HUES48 (cell line): ENCODE data around the gene CALML6.
"Not testable (repeated sequence)": the region's sequence is repeated elsewhere in the genome, so short reads cannot be mapped to it uniquely, and the experiment has no call there.

Experiments
- H3K27ac ChIP-seq: one replicate; pipeline ENCODE4 v1.7.0; 2013; ENCODE audit warnings: low read depth, low read length, inconsistent platforms
- H3K27me3 ChIP-seq: 2 replicates; pipeline ENCODE4 v1.6.1; 2013; ENCODE audit warnings: mild to moderate bottlenecking, low read length; ENCODE audit not compliant: control insufficient read depth, insufficient read depth
- H3K36me3 ChIP-seq: 2 replicates; pipeline ENCODE4 v1.6.1; 2013; ENCODE audit warnings: low read length; ENCODE audit not compliant: control insufficient read depth, insufficient read depth
- H3K4me1 ChIP-seq: 2 replicates; pipeline ENCODE4 v1.6.1; 2013; ENCODE audit warnings: mild to moderate bottlenecking, low read length; ENCODE audit not compliant: control insufficient read depth, insufficient read depth
- H3K4me3 ChIP-seq: 2 replicates; pipeline ENCODE4 v1.5.1; 2013; ENCODE audit warnings: mild to moderate bottlenecking, low read depth, low read length
- H3K9ac ChIP-seq: 2 replicates; pipeline ENCODE4 v1.6.1; 2013; ENCODE audit warnings: mild to moderate bottlenecking, low read depth, low read length, moderate library complexity
- H3K9me3 ChIP-seq: 2 replicates; pipeline ENCODE4 v1.6.1; 2013; ENCODE audit warnings: low read length; ENCODE audit not compliant: control insufficient read depth, insufficient read depth

CALML6 gene

DNA sequence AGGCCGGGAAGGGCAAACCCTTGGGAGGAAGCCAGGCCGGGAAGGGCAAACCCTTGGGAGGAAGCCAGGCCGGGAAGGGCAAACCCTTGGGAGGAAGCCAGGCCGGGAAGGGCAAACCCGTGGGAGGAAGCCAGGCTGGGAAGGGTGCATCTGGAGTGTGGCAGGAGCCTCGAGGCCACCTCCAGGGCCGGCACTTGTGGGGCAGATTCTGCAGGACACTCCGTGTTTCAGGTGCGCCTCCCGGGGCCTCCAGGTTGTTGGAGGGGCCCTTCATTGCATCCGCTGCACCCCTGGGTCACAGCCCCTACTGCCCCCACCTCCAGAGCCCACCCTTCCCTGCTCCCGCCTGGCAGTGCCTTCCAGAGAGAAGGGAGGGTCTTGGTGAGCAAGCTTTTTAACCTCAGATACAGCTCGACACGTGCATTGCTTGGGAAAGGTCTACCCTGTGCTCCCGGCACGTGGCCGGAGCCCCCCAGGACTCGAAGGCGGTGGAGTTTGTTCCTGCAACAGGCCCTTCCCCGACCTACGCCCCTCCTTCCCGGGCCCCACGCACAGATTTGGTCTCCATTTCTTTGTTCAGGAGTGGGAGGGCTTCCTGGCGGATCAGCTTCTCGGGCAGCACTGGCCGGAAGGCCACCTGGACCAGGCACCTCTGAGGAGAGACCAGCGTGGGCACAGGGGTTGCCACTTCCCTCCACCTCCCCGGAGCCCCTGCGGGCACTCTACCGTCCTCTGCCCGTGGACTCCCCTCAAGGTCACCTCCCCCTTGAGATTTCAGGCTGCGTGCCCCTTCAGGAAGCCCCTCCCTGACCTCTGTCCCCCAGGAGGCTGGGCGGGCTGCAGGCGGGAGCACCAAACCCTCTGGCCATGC, 13.4 kb downstream of the CALML6 start:
- Histone ChIP-seq H3K27ac (no peak overlapping the region), H3K9ac (no peak overlapping the region), H3K4me1 (no peaks in the 10 kb centered on the region), H3K4me3 (no peak overlapping the region), H3K36me3 (no peaks in the 10 kb centered on the region), H3K9me3 (no peaks in the 10 kb centered on the region), H3K27me3 (no peaks in the 10 kb centered on the region)

DNA sequence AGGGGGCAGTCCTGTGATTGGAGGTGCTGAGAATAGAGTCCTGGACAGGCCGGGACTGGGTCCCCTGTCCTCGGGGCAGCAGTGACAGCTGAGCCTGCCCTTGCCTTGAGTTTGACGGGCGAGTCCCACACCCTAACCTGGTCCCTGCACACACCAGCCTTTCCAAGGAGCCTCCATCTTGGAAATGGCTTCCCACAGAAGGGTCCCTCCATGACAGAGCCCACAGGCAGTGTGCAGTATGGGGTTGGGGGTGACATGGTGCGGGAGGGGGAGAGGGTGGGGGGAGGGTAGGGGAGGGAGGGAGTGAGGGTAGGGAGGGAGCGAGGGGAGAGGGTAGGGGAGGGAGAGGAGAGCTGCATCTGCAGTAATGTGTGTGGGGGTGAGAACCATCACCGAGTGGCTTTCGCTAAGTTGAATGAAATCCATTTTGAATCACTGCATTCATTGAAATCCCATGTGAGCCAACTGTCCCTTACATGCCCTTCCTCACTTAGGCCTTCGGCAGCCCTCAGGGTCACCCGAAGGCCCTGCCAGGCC, 14.1 kb downstream of the CALML6 start:
- Histone ChIP-seq H3K4me1 (no peaks in the 10 kb centered on the region), H3K9ac (no peak overlapping the region), H3K9me3 (peaks cover 4% of the 10 kb centered on the region), H3K4me3 (no peak overlapping the region), H3K27ac (no peak overlapping the region), H3K27me3 (no peaks in the 10 kb centered on the region), H3K36me3 (no peaks in the 10 kb centered on the region)

DNA sequence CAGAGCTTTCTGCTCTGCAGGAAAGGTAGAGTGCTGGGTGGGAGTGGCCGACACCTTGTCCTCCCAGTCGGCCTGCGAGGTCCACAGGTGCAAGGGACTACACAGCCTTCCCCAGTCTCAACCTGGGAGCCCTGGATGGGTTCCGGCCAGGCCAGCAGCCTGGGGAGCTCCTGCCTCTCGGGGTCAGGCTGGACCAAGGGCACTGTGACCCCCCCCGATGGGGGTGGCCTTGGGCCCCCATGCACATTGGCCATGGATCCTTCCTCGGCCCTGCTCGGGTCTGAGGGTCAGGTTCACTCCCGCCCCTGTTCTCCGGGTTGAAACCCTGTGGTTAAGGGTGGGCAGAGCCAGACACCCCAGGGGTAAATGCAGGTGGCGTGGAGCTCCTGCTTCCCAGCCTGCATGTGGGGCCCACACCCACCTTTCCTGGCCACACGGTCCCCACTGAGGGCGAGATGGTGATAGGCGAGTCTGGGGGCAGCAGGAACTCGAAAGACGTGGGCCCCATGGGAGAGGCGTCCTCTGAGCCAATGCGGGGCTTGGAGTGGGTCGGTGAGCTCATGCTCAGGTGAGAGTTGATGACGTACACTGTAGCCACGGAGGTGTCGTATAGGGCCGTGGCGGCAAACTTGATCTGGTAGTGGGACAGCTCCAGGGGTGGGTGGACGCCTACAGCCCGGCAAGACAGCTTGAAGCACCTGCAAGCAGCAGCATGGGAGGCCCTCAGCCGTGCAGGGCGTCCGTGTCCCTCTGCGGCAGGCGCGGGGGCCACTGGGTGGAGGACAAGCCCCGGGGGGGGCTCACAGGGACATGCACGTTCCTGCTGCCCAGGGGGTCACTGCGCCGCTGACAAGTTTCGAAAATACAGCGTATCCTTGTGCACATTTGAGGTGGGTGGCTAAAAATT, 14.8 kb downstream of the CALML6 start:
- H3K27me3 ChIP-seq = no peaks in the 10 kb centered on the region
- no peak overlapping the region for H3K4me3 ChIP-seq
- H3K4me1 ChIP-seq = no peaks in the 10 kb centered on the region
- H3K27ac ChIP-seq = no peak overlapping the region
- no peaks in the 10 kb centered on the region for H3K36me3 ChIP-seq
- H3K9me3 ChIP-seq = peaks cover 11% of the 10 kb centered on the region
- no peak overlapping the region for H3K9ac ChIP-seq

DNA sequence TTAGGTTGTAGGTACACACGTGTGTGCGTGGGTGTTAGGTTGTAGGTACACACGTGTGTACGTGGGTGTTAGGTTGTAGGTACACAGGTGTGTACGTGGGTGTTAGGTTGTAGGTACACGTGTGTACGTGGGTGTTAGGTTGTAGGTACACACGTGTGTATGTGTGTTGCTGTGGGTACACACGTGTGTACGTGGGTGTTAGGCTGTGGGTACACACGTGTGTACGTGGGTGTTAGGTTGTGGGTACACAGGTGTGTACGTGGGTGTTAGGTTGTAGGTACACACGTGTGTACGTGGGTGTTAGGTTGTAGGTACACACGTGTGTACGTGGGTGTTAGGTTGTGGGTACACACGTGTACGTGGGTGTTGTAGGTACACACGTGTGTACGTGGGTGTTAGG, 19.8 kb downstream of the CALML6 start:
- not testable (repeated sequence) for H3K27ac ChIP-seq, H3K9ac ChIP-seq, H3K27me3 ChIP-seq, H3K36me3 ChIP-seq, H3K4me1 ChIP-seq
- H3K4me3 ChIP-seq = 0 out of 2 replicates have a peak overlapping the region, but pooled peaks have one; percentile 14
- H3K9me3 ChIP-seq = peaks cover 14% of the 10 kb centered on the region

DNA sequence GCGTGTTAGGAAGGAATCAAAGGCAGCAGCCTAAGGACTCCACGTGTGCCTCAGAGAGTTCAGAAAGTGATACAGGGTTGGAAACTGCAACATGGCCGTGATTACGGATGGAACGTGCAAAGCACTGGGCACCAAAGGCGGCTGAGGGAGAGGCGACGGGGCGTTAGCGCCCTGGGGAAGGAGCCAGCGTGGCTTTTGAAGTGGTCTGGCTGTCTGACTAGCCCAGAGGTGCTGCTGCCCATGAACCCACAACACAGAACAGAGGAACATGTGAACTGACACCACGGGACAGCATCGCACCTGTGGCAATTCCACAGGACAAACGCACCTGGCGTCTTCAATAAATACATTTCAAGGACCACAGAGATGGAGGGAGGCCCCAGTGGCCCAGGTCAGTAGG, 22.0 kb downstream of the CALML6 start:
- Histone ChIP-seq H3K4me1 (no peaks in the 10 kb centered on the region), H3K36me3 (no peaks in the 10 kb centered on the region), H3K27ac (no peak overlapping the region), H3K9ac (no peak overlapping the region), H3K9me3 (peaks cover 14% of the 10 kb centered on the region), H3K27me3 (no peaks in the 10 kb centered on the region), H3K4me3 (no peak overlapping the region)

DNA sequence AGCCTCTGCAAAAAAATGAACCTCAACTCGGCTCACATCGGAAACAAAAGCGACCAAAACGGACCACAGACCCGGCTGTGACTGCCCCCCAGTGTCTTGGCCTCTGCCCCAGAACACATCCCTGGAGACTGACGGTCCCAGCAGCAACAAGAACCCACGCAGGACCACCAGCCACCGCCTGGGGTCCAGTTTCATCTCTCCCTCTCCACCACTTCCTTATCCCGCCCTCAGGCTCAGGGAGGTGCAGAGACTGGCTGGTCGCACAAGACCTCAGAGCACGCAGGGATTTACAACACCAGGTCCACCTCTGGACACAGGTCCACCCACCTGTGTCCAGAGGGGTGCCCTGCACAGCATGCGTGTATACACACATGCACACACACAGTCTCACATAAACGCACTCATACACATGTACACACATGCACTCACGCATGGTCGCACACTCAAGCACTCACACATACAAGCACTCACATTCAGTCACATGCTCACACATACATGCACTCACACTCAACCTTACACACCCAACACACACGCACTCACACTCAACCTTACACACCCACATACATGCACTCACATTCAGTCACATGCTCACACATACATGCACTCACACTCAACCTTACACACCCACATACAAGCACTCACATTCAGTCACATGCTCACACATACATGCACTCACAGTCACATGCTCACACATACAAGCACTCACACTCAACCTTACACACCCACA, 22.7 kb downstream of the CALML6 start:
- peaks cover 14% of the 10 kb centered on the region for H3K9me3 ChIP-seq
- no peaks in the 10 kb centered on the region for H3K4me1 ChIP-seq
- no peaks in the 10 kb centered on the region for H3K36me3 ChIP-seq
- H3K9ac ChIP-seq = no peak overlapping the region
- H3K27me3 ChIP-seq = no peaks in the 10 kb centered on the region
- H3K4me3 ChIP-seq = no peak overlapping the region
- no peak overlapping the region for H3K27ac ChIP-seq

DNA sequence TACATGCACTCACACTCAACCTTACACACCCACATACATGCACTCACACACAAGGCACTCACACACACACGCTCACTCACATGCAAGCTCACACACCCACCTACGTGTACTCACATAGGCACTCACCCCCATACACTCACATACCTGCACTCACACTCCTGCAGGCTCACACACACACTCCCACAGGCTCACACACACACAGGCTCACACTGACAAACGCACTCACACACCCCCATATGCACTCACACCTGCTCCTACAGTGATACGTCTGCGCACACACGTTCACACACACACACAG, 23.2 kb downstream of the CALML6 start:
- no peaks in the 10 kb centered on the region for H3K27me3 ChIP-seq
- H3K9ac ChIP-seq = no peak overlapping the region
- no peak overlapping the region for H3K27ac ChIP-seq
- H3K36me3 ChIP-seq = no peaks in the 10 kb centered on the region
- H3K4me3 ChIP-seq = no peak overlapping the region
- H3K4me1 ChIP-seq = no peaks in the 10 kb centered on the region
- peaks cover 14% of the 10 kb centered on the region for H3K9me3 ChIP-seq

DNA sequence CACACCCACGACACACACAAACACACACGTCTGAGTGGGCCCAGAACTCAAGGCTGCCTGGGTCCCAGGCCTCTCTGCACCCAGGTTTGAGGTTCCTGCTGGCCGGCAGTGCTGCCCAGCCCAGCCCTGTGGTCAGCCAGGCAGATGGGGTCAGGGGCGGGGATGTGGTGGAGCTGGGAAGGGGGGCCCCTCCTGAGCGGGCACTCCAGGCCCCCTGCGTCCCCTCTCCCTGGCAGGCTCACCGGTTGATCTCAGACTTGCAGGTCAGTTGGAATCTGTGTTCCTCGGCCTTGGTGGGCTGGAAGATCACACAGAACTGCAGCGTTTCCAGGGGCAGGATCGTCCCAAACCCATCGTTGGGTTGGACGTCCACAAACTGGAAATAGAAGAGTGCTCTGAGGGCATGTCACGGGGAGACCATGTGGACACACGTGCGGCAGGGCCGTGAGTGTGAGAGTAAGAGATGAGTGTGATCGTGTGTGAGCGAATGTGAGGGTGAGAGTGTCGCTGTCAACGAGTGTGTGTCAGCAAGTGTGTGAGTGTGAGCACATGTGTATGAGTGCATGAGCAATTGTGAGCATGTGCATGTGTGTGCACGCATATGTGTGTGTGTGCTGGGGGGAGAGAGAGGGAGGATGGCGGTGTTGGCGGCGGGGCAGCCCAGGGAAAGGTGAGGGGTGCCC, 23.7 kb downstream of the CALML6 start:
- no peak overlapping the region for H3K27ac ChIP-seq
- no peak overlapping the region for H3K4me3 ChIP-seq
- H3K9ac ChIP-seq = no peak overlapping the region
- H3K4me1 ChIP-seq = peaks cover 2% of the 10 kb centered on the region; the same call in 1 of the 2 replicates
- H3K36me3 ChIP-seq = no peaks in the 10 kb centered on the region
- H3K9me3 ChIP-seq = peaks cover 14% of the 10 kb centered on the region
- no peaks in the 10 kb centered on the region for H3K27me3 ChIP-seq

DNA sequence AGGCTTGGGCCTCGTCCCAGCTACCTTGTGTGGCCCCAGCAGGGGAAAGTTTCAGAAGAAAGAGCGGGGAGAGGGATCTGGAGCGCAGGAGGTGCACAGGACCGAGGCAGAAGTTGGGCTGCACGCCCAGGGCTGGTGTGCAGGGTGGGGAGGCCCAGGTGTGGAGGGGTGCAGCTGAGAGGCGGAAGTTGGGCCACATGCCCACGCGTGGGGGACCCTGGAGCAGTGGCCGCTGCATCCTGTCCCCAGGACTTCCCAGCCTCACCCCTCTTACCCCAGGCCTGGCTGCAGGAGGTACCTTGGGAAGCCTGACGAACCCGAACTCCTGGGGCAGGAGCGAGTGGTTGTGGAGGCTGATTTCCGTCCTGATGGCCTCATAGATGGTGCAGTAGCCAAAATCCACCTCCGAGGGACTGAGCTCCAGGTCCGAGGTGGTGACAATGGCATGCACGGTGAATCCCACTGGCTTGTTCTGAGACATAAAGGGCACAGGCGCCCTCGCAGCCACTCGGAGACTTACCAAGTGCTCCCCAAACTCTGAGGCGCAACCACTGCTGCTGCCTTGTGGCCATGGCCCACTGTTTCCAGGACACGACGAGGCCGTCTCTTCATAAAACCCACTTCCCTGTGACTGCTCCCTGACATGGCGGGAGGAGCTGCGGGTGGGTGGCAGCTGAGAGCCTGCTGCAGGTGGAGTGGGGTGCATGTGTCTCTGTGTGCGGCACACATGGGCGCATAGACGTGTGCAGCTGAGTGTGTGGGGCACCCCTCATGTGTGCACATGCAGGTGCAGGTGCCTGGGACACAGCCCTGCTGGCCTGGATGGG, 24.4 kb downstream of the CALML6 start:
- no peak overlapping the region for H3K27ac ChIP-seq
- H3K4me3 ChIP-seq = no peak overlapping the region
- H3K9ac ChIP-seq = no peak overlapping the region
- H3K4me1 ChIP-seq = peaks cover 4% of the 10 kb centered on the region; the same call in 1 of the 2 replicates
- H3K36me3 ChIP-seq = no peaks in the 10 kb centered on the region
- no peaks in the 10 kb centered on the region for H3K27me3 ChIP-seq
- peaks cover 6% of the 10 kb centered on the region for H3K9me3 ChIP-seq

DNA sequence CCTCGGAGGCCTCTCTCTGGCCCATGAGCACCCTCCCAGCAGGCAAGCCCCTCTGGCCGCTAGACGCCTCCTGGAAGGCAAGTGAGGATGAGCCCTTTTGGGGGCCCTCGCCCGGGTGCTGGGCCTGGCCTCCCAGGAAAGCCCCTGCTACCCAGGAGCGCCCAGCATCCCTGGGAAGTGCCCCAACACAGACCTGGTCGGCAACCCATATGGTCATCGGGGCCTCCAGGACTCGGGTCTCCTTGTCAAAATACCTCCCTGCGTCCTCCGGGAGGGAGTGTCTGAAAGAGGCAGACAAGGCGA, 25.0 kb downstream of the CALML6 start:
- H3K9ac ChIP-seq = no peak overlapping the region
- H3K9me3 ChIP-seq = peaks cover under 1% of the 10 kb centered on the region; the same call in 1 of the 2 replicates
- no peak overlapping the region for H3K4me3 ChIP-seq
- no peak overlapping the region for H3K27ac ChIP-seq
- H3K4me1 ChIP-seq = peaks cover 4% of the 10 kb centered on the region; the same call in 1 of the 2 replicates
- no peaks in the 10 kb centered on the region for H3K27me3 ChIP-seq
- H3K36me3 ChIP-seq = no peaks in the 10 kb centered on the region
